HS-5 (cell line): ENCODE results near the gene LRRC51.
"Not testable (repeated sequence)": the region's sequence is repeated elsewhere in the genome, so short reads cannot be mapped to it uniquely, and the experiment has no call there.

Experiments used
- DNase-seq: peaks from one replicate; pipeline ENCODE4 v3.0.0-alpha.2; 2012; ENCODE audit warnings: low read depth

LRRC51 gene

DNA sequence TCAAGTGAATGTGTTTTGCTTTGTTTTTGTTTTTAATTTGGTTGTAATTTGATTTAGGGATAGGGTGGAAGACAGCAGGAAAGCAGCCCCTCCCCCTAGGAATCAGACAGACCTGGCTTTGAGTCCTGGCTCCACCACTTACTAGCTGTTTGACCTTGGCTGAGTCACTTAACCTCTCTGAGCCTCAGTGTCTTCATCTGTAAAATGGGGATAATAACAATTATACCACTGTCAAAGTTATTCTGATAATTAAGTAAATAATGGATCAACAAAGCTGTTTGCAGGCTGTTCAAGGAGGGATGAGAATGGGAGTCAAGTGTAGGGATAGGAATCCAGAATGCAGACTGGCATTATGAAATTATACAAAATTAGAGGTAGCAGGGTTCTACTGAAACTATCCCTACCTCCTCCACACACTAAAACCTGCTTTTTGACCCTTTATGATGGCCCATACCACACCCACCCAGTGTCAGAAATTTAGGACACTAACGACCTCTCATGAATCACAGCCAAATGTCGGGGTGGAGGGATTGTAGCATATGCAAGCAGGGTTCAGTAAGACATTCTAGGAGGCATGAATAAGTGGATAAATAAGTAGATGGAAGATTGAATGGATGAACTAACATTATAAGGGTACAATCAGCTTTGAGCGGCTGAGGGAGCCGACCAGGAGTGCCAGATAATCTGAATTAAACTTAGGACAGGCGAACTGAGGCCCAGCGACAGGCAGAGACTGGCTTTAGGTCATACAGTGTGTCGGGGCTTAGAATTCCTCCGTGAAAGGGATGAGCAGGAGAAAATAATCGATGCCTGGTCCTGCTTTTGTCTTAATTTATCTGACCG, 30.9 kb downstream of the LRRC51 start:
- DNase-seq, result no peak

DNA sequence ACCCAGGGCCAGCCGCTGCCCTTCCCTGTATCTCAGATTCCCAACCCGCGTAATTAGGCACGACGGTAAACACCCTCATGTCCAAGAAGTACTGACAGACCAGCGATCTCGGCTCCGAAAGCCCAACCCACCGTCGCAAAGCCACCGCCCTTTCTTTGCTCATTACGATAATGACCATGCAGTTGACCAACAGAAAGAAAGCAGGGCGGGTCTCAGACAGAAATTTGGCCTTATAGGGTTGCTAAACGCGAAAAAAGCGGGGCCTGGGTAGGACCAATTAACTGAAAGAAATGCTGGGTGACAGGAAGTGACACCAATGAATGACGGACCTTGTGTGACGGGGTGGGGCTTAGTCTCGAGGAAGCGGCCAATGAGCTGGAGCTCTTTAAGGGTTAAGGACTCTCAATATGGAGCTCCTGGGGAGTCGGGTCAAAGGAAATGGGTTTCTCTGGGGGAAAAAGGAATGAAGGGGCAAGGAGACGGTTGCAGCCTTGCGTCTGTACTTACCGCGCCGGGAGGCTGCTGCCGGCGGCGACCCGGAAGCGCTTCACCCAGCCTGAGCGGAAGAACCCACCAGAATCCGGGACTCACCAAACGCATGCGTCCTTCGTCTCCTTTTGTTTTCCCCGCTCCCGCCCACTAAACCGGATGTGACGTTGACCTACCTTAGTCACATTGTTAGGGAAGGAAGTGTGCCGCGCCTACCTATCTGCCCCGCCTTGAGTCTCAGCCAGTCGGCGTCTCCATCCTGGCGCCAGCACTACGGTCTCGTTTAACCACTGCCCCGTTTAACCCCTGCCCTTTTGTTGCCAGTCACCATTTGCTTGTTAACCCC, 31.7 kb downstream of the LRRC51 start, which contains the start of gene ANAPC15:
TSS of gene ANAPC15 (minus strand) at position 553 of the 835 bp plus-strand sequence. CDS start 1,419 bp downstream, outside the sequence.
- DNase-seq, result peak; percentile 99

DNA sequence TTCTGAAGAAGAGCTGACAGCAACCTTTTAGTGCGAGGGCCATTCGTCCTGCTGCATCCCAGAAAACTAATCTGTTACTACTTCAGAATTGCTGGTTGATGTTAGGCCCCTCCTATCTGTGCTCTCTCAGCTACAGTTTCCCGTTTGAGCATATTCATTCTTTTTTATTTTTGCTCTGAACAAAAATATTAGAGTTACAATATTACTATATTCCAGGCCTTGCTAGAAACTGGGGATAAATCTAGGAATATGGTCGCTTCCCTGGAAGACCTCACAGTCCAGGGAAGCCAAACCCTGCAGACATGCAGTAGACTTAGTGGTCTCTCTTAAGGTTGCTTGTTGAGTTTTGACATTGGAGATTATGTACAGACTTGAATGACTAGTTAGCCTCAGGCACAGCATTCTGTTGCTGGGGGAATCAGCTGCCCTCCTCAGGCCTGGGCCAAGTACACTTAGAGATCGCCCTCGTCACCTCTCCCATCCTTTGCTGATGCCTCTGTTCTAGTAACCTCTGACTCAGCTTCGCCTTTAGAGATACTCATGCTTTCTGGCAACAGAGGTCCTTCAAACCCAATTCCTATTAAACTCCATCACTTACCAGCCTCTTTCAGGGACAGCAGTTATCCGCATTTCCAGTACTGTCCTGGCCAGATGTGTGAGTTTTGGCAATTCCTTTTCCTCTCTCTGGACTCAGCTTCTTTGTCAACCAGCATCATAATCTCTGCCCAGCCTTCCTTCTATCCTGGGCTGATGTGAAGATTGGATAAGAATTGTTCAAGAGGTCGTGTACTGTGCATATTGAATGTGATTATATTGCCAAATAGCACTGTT, 32.5 kb downstream of the LRRC51 start:
- peak; percentile 55 for DNase-seq

DNA sequence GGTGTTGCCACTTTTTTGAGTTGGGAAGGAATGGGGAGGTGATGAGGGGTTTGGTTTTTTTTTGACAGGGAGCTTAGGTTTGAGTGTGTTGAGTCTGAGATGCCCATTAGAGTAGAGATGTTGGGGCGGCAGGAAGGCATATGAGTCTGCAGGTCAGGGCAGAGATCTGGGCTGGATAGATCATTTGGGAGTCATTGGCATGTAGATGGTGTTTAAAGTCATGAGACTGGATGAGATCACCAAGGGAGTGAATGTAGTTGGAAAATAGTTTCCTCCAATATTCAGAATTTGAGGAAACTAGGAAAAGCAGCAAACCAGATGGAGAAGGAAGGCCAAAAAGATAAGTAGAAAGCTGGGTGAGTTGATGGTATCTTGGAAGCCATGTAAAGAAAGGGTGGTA, 33.9 kb downstream of the LRRC51 start:
- peak; percentile 41 for DNase-seq

DNA sequence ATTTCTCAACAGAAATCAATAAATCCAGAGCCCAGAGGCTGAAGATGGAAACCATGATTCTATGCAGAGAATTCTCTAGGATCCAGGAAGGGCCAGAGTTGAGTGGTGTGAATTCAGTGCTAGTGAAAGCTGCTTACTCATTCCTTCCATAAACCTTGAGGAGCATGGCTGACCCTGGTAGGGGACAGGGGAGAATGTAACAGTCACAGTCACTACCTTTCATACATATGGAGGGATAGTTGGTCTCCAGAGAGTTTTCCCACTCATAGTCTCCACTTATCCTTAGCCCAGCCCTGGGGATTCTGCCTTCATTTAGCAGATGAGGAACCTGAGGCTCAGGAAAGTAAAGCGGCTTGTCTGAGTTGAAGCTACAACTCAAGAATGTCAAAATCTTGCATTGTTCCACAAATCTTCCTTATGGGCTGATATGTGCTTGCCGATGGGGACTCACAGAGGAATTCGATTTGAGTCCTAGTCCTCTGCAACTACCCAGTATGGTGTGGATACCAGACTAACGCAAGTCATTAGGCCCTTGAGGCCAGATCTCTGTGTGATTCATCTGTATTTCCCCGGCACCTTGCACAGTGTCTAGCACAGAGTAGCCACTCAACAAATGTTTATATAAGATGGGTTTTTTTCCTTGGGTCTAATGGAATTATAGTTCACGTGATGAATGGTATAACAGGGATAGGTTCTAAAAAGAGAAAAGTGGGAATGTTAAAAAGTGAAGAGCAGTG, 35.5 kb downstream of the LRRC51 start:
- no peak for DNase-seq

DNA sequence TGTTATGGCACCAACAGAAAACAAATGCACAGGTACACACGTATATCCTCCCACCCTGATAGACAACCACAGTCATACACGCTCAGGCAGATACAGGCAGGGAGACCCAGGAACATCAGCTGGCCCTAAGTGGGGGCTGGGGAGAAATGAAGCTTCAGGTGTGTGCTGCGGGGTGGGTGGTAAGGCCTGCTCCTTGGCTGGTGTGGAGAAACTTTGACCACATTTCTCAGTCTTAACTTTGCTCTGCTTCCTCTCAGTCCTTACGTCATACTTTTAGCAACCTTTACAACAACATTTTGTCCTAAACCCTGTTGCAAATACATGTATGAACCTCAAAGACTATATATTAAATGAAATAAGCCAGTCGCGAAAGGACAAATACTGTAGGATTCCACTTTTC, 38.5 kb downstream of the LRRC51 start:
- no peak for DNase-seq

DNA sequence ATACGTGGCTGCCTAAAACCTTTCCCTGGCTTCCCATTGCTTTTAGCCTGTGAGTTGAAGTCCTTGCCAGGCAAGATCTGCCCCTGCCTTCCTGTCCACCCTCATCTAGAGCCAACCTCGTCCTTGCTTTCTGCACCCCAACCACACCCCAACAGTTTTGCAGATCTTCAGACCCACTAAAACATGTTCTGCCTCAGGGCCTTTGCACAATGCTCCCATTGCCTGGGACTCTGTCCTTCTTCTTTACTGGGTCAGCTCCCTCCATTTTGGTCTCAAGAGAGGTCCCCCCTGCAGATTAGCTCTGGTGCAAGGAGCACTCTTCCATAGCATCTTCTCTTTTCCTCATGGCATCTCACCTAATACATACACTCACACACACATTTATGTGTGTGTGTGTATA, 40.3 kb downstream of the LRRC51 start:
- DNase-seq, result no peak

DNA sequence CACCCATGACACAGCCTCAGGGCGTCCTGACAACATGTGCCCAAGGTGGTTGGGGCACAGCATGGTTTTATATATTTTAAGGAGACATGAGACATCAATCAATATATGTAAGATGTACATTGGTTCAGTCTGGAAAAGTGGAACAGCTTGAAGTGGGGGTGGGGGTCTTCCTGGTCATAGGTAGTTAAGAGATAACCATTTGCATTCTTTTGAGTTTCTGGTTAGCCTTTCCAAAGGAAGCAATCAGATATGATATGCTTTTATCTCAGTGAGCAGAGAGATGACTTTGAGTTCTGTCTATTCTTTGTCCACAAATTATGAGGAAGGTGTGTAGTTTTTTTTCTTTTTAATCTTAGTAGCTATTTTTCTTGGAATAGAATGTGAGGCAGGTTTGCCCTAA, 42.0 kb downstream of the LRRC51 start:
- DNase-seq, result no peak

DNA sequence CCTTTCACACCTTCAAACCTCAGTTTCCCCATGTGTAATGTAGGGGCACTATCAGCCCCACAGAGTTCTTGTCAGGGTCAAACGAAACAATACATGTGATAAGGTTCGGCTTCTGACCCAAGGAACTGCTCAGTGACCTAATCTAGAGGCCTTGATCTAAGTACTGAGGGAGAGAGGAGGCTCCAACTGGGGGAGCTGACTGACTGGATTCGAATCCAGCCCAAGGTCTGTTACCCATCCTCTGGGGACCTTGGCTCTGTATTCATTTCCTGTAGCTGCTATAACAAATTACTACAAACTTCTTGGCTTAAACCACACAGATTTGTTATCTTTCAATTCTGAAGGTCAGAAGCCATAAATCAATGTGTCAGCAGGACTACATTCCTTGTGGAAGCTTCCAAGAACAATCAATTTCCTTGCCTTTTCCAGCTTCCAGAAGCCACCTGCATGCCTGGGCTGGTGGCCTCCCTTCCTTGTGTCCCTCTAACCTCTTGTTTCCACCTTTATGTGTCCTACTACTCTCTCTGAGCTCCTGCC, 42.5 kb downstream of the LRRC51 start:
- DNase-seq, result no peak

DNA sequence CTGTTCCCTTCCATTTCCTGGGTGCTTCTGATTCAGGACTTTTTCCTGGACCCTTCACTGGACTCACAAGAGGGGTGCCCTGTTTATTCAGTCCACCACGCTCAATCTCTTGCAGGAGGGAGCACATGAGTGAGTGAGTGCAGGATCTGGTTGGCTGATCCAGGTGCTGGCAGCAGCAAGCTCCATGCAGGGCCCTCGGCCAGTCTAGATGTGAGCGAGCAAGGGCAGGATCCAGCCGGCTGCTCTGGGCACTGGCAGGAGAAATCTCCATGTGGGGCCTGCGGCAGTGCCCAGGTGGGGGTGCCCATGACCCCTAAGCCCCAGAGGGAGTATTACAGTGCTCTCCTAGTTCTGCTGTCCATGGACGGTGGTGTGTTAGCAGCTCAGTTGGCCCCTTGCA, 43.4 kb downstream of the LRRC51 start:
- no peak for DNase-seq

DNA sequence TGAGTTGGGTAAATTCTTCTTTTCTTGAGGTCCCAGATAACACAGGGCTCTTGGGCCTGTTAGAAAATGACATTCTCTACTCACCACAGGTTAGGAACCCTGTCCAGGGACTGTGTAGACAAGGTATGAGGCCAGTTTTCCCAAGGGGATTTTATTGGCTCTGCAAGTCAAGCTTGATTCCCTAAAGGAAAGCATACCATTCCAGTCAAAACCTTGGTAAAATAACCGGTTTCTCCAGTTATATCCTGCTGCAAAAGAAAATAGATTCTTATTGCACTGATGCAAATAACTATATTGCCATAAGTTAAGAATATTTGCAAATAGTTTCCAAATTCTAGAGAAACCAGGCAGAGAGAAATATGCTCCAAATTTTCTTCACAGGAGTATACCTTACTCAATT, 45.3 kb downstream of the LRRC51 start:
- DNase-seq, result no peak

DNA sequence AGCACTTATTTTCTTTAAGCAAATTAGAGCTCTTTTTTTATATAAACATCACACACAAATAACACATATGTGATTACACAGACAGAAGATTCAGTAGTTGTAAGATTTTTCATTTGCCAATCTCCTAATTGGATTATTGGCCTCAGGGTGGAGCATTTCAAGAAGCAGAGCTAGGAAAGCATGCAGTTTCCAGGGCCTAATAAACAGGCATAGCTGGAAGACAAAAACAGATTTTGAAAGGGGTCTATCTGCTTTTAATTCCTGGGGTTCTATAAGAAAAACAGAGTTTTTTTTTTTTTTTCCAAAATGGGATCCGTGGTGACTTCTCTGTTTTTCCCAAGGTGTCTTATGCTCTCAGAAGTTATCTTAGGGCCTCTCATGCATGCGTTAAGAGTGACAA, 47.3 kb downstream of the LRRC51 start:
- DNase-seq, result no peak

DNA sequence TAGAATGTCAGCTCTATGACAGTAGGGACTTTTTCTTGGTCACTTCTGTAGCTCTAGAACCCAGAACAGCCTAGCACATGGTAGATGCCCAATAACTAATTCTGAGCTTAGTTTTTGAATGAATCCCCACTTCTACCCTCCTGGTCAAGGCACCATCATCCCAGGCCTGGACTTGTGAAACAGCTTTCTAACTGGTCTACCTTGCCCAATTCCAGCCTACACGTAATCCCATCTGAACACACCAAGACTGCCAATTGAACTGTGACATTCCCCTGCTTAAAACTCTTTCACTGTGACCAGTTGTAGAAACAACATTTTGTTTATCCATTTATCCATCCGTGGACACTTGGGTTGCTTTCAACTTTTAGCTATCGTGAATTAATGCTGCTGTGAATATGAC, 48.7 kb downstream of the LRRC51 start:
- no peak for DNase-seq

DNA sequence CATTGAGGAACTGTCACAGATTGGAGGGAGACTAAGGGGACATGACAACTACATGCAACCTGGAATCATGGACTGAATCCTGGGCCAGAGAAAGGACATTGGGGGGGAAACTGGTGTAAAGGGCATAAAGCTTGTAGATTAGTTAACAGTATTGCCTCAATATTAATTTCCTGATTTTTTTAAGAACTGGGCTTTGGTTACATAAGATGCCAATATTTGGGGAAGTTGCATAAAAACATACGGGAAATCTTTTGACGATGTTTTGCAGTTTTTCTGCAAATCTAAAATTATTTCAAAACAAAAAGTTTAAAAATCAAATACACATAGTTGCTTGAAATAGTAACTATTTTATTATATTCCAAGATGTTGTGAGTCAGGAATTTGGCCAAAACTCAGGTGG, 52.0 kb downstream of the LRRC51 start:
- no peak for DNase-seq

DNA sequence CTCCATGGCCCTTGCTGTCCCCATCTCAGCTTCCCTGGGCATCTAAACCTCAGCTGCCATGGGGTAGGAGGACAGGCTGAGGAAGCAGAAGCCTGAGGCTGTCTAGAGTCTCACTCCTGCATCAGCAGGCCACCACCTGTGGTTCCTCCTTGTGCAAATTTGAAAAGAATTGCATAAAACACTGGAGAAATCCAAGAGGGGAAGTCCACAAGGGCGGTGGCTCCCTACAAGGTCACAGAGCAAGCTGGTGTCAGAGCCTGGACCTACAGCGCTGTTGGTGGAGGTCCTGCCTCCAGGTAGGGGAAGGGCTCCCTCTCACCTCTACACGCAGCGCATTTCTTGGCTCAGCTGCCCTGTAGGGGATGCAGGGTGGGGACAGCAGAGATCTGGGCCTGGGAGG, 54.8 kb downstream of the LRRC51 start, which contains the start of gene FOLR3:
TSS of gene FOLR3 (plus strand) at position 253 of the 400 bp plus-strand sequence. CDS start 228 bp downstream, outside the sequence.
- not testable (repeated sequence) for DNase-seq

DNA sequence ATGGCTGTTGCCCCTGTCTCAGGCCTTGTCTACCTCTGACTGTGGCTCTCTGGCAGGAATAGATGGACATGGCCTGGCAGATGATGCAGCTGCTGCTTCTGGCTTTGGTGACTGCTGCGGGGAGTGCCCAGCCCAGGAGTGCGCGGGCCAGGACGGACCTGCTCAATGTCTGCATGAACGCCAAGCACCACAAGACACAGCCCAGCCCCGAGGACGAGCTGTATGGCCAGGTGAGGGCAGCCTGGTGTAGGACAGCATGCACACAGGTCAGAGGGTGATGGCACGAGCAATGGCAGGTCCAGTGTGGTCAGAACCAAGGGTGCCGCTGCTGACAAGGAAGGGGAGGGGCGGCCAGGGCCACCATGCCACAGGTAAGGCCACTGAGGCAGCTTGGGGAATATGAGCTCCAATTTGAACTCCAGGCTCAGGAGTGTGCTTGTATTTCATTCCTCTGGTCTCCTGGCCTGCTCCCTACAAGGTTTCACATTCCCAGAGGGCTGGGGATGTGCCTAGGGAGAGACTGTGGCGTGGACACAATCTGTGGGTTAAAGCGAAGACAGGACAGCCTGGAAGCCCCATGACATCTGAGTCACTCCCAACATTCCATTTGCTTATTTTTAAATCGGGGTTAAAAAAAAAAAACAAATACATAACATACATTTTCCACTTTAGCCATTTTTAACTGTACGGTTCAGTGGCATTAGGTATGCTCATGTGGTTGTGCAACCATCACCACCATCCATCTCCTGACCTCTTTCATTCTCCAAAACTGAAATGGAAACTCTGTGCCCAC, 55.4 kb downstream of the LRRC51 start:
- DNase-seq, result no peak

DNA sequence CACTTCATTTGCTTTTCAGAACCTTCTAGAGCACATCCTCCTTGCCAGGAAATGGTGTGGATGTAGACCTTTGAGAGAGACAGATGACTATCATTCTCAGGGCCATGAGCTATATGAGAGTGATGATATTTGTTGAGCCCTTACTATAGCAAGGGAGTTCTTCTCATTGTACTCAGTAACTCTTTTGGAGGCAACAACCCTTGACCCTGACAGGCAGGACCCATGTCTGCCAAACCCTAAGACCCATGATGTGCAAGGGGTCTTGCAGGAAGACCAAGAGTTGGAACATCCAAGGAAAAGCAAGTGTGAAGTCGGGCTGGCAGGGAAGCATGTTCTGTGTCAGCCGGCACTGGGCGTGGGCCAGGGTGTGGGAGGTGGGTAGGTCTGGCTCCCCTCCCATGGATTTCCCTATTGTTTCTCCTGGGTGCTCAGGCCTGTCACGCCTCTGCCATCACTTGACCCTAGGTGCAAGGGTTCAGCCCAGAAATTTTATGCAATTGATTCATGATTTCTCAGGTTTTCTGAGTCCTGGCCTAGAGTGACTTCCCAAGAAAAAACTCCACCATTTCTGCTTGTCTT, 56.1 kb downstream of the LRRC51 start:
- DNase-seq, result no peak

DNA sequence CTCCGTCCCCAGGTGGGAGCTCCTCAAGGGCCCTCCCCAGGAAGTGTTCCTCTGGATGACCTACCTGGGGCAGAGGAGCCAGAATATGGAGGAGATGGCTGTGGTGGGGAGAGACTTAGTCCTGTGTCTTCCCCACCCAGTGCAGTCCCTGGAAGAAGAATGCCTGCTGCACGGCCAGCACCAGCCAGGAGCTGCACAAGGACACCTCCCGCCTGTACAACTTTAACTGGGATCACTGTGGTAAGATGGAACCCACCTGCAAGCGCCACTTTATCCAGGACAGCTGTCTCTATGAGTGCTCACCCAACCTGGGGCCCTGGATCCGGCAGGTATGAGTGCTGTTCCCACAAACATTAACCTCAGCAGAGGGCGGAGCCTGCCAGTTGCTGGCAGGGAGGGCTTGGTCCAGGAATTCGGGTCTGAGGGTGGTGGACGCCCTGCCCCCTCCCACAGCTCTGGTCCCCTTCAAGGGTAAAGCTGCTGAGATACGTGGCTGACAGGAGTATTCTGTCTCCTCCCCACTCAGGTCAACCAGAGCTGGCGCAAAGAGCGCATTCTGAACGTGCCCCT, 58.3 kb downstream of the LRRC51 start:
- no peak for DNase-seq

DNA sequence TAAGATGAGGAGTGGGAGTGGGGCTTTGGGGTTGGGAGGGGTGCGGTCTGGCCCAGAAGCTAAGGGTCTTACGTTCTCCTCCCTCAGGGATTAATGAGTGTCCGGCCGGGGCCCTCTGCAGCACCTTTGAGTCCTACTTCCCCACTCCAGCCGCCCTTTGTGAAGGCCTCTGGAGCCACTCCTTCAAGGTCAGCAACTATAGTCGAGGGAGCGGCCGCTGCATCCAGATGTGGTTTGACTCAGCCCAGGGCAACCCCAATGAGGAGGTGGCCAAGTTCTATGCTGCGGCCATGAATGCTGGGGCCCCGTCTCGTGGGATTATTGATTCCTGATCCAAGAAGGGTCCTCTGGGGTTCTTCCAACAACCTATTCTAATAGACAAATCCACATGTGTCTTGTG, 58.9 kb downstream of the LRRC51 start:
- DNase-seq, result no peak

DNA sequence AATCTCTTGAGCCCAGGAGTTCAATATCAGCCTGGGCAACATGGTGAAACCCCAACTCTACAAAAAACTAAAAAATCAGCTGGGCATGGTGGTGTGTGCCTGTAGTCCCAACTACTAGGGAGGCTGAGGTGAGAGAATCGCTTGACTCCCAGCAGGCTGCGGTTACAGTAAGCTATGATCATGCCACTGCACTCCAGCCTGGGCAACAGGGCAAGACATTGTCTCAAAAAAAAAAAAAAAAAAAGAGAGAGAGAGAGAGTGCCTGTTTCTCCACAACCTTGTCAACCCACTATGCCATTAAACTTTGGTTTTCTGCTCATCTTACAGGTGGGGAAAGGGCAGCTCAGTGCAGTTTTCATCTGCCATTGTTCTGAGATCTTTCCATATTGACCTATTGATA, 60.0 kb downstream of the LRRC51 start:
- DNase-seq, result no peak
